ENCODE results near the gene MORN1. TPM values are rescaled to one million over a fixed set of nuclear protein-coding genes. Genes with fewer than 3 reads are reported as not detected.

The MORN1 gene
- total and polyA plus RNA-seq, 2 donors (not counting 3 experiments of a cell fraction or from before 2014, with no cell fraction given), result 4.3 to 6.4 TPM

DNA sequence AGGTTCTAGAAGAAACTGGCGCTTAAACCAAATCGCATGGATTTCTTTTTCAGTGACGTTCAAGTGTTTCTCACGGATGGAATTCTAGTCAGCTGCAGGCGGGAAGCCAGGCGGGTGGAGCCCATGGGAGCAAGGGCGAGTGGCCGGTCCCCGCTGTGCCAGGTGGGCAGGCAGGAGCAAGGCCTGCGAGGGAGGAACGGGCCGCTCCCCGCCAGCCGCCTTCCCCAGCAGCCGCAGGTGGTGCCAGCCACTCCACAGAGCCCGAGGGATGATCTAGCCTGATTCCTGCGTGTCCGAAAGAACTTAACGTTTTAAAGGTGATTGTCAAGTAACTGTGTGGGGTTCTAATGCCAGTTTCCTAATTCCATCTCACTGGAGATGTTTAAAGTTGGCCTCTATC, 11.9 kb upstream of the MORN1 start:
- H3K4me2 ChIP-seq (ENCODE audit: insufficient read depth, low read length), result no peak overlapping the region
- H3K27me3 ChIP-seq (ENCODE audit: control insufficient read depth in 2 of 2, insufficient read depth in 2 of 2, low read length in 2 of 2), result no peaks in the 10 kb centered on the region
- H3K4me3 ChIP-seq (replicated peaks in 1 of 3; ENCODE audit: insufficient read depth in 1 of 3, low read depth in 1 of 3, low read length in 3 of 3), result no peak overlapping the region
- H3K9me1 ChIP-seq (replicated peaks; ENCODE audit: control insufficient read depth, extremely low read depth, insufficient read depth, low read length), result no peaks in the 10 kb centered on the region
- H3K79me2 ChIP-seq (ENCODE audit: control insufficient read depth, insufficient read depth, low read length), result peaks cover 3% of the 10 kb centered on the region
- no peak overlapping the region for H3K27ac ChIP-seq (ENCODE audit: insufficient read depth, low read depth, low read length)
- dilution Hi-C loops (cut with MboI; ENCODE audit: extremely low pct_ligation_motif_present, low sequenced_read_pairs) (no loop called here), intact Hi-C loops (cut with micrococcal nuclease) (loop anchor here (10.0 kb wide), 1 partner anchor 1222 kb away; the partner anchor contains the start of gene TPRG1L)
- ChIA-PET POLR2A (no interaction called here), CTCF (interaction anchor here (1.5 kb wide), 1 partner anchor 214 kb away, joined by 5 read pairs; no protein-coding TSS in a partner anchor)
- no peak for DNase-seq (ENCODE audit: low read depth, low spot score)
- BruUV-seq (replicated peaks), result TSS peak; percentile 54
- H3K9me3 ChIP-seq (replicated peaks; ENCODE audit: control insufficient read depth, insufficient read depth, low read length), result no peaks in the 10 kb centered on the region
- no peak overlapping the region for H3K9ac ChIP-seq (replicated peaks; ENCODE audit: extremely low read depth, insufficient read depth, low read length)
- peaks cover 19 to 64% of the 10 kb centered on the region in 2 experiments for H3K36me3 ChIP-seq (ENCODE audit: control insufficient read depth in 2 of 2, extremely low read depth in 1 of 2, insufficient read depth in 2 of 2, low read length in 2 of 2)
- H4K20me1 ChIP-seq (replicated peaks; ENCODE audit: control insufficient read depth, extremely low read depth, insufficient read depth, low read length), result no peaks in the 10 kb centered on the region
- H2AFZ ChIP-seq (ENCODE audit: low read depth, low read length), result no peak overlapping the region
- FAIRE-seq, result no peak
- TF ChIP-seq JUN (IDR thresholded peaks at IDR 0.05; ENCODE audit: borderline replicate concordance, insufficient read depth, insufficient read length, low read depth), result no peak
- TF ChIP-seq FOS (IDR thresholded peaks at IDR 0.05; ENCODE audit: borderline replicate concordance, insufficient read depth, low read length), result no peak
- no peak for TF ChIP-seq GATA2 (IDR thresholded peaks at IDR 0.05; ENCODE audit: insufficient read depth, insufficient read length, low read depth, low read length)
- TF ChIP-seq, protein P1, sequence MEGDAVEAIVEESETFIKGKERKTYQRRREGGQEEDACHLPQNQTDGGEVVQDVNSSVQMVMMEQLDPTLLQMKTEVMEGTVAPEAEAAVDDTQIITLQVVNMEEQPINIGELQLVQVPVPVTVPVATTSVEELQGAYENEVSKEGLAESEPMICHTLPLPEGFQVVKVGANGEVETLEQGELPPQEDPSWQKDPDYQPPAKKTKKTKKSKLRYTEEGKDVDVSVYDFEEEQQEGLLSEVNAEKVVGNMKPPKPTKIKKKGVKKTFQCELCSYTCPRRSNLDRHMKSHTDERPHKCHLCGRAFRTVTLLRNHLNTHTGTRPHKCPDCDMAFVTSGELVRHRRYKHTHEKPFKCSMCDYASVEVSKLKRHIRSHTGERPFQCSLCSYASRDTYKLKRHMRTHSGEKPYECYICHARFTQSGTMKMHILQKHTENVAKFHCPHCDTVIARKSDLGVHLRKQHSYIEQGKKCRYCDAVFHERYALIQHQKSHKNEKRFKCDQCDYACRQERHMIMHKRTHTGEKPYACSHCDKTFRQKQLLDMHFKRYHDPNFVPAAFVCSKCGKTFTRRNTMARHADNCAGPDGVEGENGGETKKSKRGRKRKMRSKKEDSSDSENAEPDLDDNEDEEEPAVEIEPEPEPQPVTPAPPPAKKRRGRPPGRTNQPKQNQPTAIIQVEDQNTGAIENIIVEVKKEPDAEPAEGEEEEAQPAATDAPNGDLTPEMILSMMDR (IDR thresholded peaks at IDR 0.05; ENCODE audit: extremely low read depth in 1 of 2, insufficient read depth in 1 of 2, low read depth in 1 of 2, low read length in 2 of 2), result no peak
- no peak for TF ChIP-seq POLR2A (IDR thresholded peaks at IDR 0.05; ENCODE audit: low read depth, low read length)
- TF ChIP-seq, protein P2, sequence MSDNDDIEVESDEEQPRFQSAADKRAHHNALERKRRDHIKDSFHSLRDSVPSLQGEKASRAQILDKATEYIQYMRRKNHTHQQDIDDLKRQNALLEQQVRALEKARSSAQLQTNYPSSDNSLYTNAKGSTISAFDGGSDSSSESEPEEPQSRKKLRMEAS (IDR thresholded peaks at IDR 0.05; ENCODE audit: insufficient read depth, insufficient read length), result no peak
- TF ChIP-seq MYC (IDR thresholded peaks at IDR 0.05; ENCODE audit: low read depth, low read length), result no peak
- no peak for TF ChIP-seq EZH2 (IDR thresholded peaks at IDR 0.05; ENCODE audit: borderline replicate concordance, low read depth, low read length, severe bottlenecking)
- no peak for TF ChIP-seq POLR2AphosphoS5 (IDR thresholded peaks at IDR 0.05; ENCODE audit: insufficient read depth, low read depth, low read length)
- peaks cover 12% of the 10 kb centered on the region for H3K4me1 ChIP-seq (ENCODE audit: control insufficient read depth, extremely low read depth, insufficient read depth, low read length)
